Esophagus muscularis mucosa (tissue), 4 donors: ENCODE measurements around the gene ARSH. TPM values are rescaled to one million over a fixed set of nuclear protein-coding genes. Genes with fewer than 3 reads are reported as not detected.

Source experiments
- DNase-seq: peaks from one replicate; pipeline ENCODE4 v3.0.0-alpha.2; 2017; ENCODE audit errors: extremely low spot score
- H3K27ac ChIP-seq, 4 donors: fragments of 200-600 bp; sonication (generic); replicated peaks in 1 of 4; 1 replicate in 3 of 4; 2 replicates in 1 of 4; pipeline ENCODE4 v1.5.1; 2016 to 2019; ENCODE audit warnings: mild to moderate bottlenecking in 1 of 4
- H3K27me3 ChIP-seq, 4 donors: fragments of 200-600 bp; sonication (generic); one replicate each; pipeline versions ENCODE4 v1.5.1 to v1.6.0; 2016 to 2019
- H3K36me3 ChIP-seq, 4 donors: fragments of 200-600 bp; sonication (generic); one replicate each; pipeline ENCODE4 v1.5.1; 2016 to 2019
- H3K4me1 ChIP-seq, 4 donors: fragments of 200-600 bp; sonication (generic); one replicate each; pipeline ENCODE4 v1.5.1; 2016 to 2019
- H3K4me3 ChIP-seq, 4 donors: fragments of 200-600 bp; sonication (generic); 1 replicate in 2 of 4; 2 replicates in 2 of 4; pipeline ENCODE4 v1.5.1; 2016 to 2019; ENCODE audit warnings: mild to moderate bottlenecking in 4 of 4, moderate library complexity in 1 of 4
- H3K9me3 ChIP-seq, 4 donors: fragments of 200-600 bp; sonication (generic); 1 replicate in 3 of 4; 2 replicates in 1 of 4; pipeline ENCODE4 v1.5.1; 2016 to 2019
- CTCF ChIP-seq, 3 experiments: fragments of 200-600 bp in 2 of 3; fragments of 450-650 bp in 1 of 3; sonication (generic) in 2 of 3; IDR thresholded peaks; one replicate each; pipeline ENCODE4 v1.5.1; 2017 to 2019; ENCODE audit warnings: antibody characterized with exemption in 3 of 3, mild to moderate bottlenecking in 2 of 3, moderate library complexity in 1 of 3
- EP300 ChIP-seq: sonication (generic); formaldehyde crosslinking; IDR thresholded peaks from one replicate; pipeline ENCODE4 v1.6.1; 2017; ENCODE audit warnings: antibody characterized with exemption
- POLR2A ChIP-seq: fragments of 450-650 bp; IDR thresholded peaks from one replicate; pipeline ENCODE4 v1.6.1; 2017; ENCODE audit warnings: antibody characterized with exemption, moderate library complexity, mild to moderate bottlenecking, low read depth
- POLR2AphosphoS5 ChIP-seq, 2 donors: sonication (generic); formaldehyde crosslinking; IDR thresholded peaks; one replicate each; pipeline ENCODE4 v1.6.1; 2017; ENCODE audit warnings: antibody characterized with exemption in 2 of 2
- WGBS: methylation state at CpG from one replicate; pipeline ENCODE4 v1.1.5; 2018; 5-methylcytosine and 5-hydroxymethylcytosine counted together
- intact Hi-C: fragments of 100-400 bp; cut with DNase I; formaldehyde crosslinking; loops from one replicate; pipeline ENCODE4 v1.15.1; 2023
- total RNA-seq, 4 donors: library from RNA; depleted of rRNA; stranded (reverse); fragments of >200 nt; gene quantifications; one replicate each; pipeline versions ENCODE4 v1.1.0 to v1.2.1, GENCODE V29; 2016

ARSH gene
- total RNA-seq, 4 donors from 2014 or later = not detected

GRCh38 chrX:2989565-2989964 is 16.8 kb upstream of the ARSH start:
- Histone ChIP-seq H3K36me3 (no peaks in the 10 kb centered on the region), H3K4me1 (no peaks in the 10 kb centered on the region), H3K27ac (no peak overlapping the region), H3K27me3 (no peaks in the 10 kb centered on the region), H3K4me3 (no peak overlapping the region), H3K9me3 (no peaks in the 10 kb centered on the region)
- WGBS = 46% methylated on average over 2 of the region's 2 CpGs
- DNase-seq = no peak
- intact Hi-C loops = no loop called here
- TF ChIP-seq EP300 (no peak), CTCF (IDR thresholded peaks at IDR 0.05) (no peak), POLR2AphosphoS5 (IDR thresholded peaks at IDR 0.05) (no peak), POLR2A (no peak)

- 74% methylated on average over 2 of the region's 2 CpGs for WGBS
- no peaks in the 10 kb centered on the region for H3K27me3 ChIP-seq
- no peaks in the 10 kb centered on the region for H3K4me1 ChIP-seq
- H3K27ac ChIP-seq = no peak overlapping the region
- intact Hi-C loops = no loop called here
- no peaks in the 10 kb centered on the region for H3K36me3 ChIP-seq
- TF ChIP-seq EP300 (no peak), CTCF (IDR thresholded peaks at IDR 0.05) (no peak)
- no peak overlapping the region for H3K4me3 ChIP-seq
- DNase-seq = no peak
- H3K9me3 ChIP-seq = peaks cover 0 to 25% (median 2%) of the 10 kb centered on the region in 4 donors
Measured at GRCh38 chrX:3010532-3010931, 4.2 kb downstream of the ARSH start.

GRCh38 chrX:3017492-3017891 is 11.1 kb downstream of the ARSH start:
- H3K4me1 ChIP-seq = no peaks in the 10 kb centered on the region
- no peak for DNase-seq
- H3K36me3 ChIP-seq = no peaks in the 10 kb centered on the region
- H3K27me3 ChIP-seq = no peaks in the 10 kb centered on the region
- peaks cover 0 to 7% (median 0%) of the 10 kb centered on the region in 4 donors for H3K9me3 ChIP-seq
- H3K4me3 ChIP-seq = no peak overlapping the region
- H3K27ac ChIP-seq = no peak overlapping the region
- no peak for TF ChIP-seq CTCF (IDR thresholded peaks at IDR 0.05)
- TF ChIP-seq POLR2A = no peak
- TF ChIP-seq POLR2AphosphoS5 (IDR thresholded peaks at IDR 0.05) = no peak
- no peak for TF ChIP-seq EP300
- intact Hi-C loops = no loop called here

GRCh38 chrX:3024176-3024575 is 17.8 kb downstream of the ARSH start:
- Histone ChIP-seq H3K27me3 (no peaks in the 10 kb centered on the region), H3K4me3 (no peak overlapping the region), H3K4me1 (no peaks in the 10 kb centered on the region), H3K36me3 (no peaks in the 10 kb centered on the region), H3K27ac (no peak overlapping the region), H3K9me3 (no peaks in the 10 kb centered on the region)
- no peak for TF ChIP-seq CTCF (IDR thresholded peaks at IDR 0.05)
- no peak for TF ChIP-seq POLR2A
- TF ChIP-seq EP300 = no peak
- no peak for TF ChIP-seq POLR2AphosphoS5 (IDR thresholded peaks at IDR 0.05)
- intact Hi-C loops = no loop called here
- WGBS = 76% methylated on average over 8 of the region's 8 CpGs
- no peak for DNase-seq

- TF ChIP-seq POLR2AphosphoS5 (IDR thresholded peaks at IDR 0.05) (no peak), EP300 (no peak), CTCF (IDR thresholded peaks at IDR 0.05) (no peak), POLR2A (no peak)
- intact Hi-C loops = no loop called here
- H3K4me1 ChIP-seq = no peaks in the 10 kb centered on the region
- no peak for DNase-seq
- H3K4me3 ChIP-seq = no peak overlapping the region
- WGBS = 71% methylated on average over 10 of the region's 10 CpGs
- H3K27me3 ChIP-seq = no peaks in the 10 kb centered on the region
- no peaks in the 10 kb centered on the region for H3K36me3 ChIP-seq
- H3K27ac ChIP-seq = no peak overlapping the region
- H3K9me3 ChIP-seq = no peaks in the 10 kb centered on the region
Measured at GRCh38 chrX:3026074-3026815, 19.9 kb downstream of the ARSH start.
